Gastroesophageal sphincter (tissue), 3 donors: ENCODE results near the gene KLHDC9.

ENCODE experiments used
- EP300 ChIP-seq: sonication (generic); formaldehyde crosslinking; IDR thresholded peaks from one replicate; pipeline ENCODE4 v1.6.1; 2017; ENCODE audit warnings: antibody characterized with exemption, mild to moderate bottlenecking
- POLR2A ChIP-seq, 2 donors: fragments of 450-650 bp; IDR thresholded peaks; one replicate each; pipeline ENCODE4 v1.6.1; 2017; ENCODE audit warnings: antibody characterized with exemption in 2 of 2, mild to moderate bottlenecking in 2 of 2, moderate library complexity in 1 of 2
- POLR2AphosphoS5 ChIP-seq: sonication (generic); formaldehyde crosslinking; IDR thresholded peaks from one replicate; pipeline ENCODE4 v1.6.1; 2017; ENCODE audit warnings: antibody characterized with exemption
- TF ChIP-seq, protein P1 (sequence below), 4 experiments: fragments of 200-600 bp in 2 of 4; fragments of 450-650 bp in 2 of 4; sonication (generic) in 1 of 4; IDR thresholded peaks; one replicate each; pipeline ENCODE4 v1.5.1; 2017 to 2019; ENCODE audit warnings: antibody characterized with exemption in 4 of 4, mild to moderate bottlenecking in 2 of 4, moderate library complexity in 2 of 4

DNA sequence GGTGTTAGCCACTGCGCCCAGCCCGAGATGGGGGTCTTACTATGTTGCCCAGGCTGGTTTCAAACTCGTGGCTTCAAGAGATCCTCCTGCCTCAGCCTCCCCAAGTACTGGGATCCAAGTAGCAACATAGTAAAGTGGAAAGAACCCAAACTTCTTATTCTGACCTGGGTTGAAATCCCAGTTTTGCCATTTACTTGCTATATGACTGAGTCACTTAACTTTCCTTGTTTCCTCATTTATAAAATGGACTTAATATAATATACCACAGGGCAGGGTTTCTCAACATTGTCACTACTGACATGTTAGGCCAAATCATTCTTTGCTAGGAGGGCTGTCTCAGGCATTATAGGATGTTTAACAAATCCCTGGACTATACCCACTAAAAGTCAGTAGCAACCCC is 13.0 kb downstream of the KLHDC9 start:
- TF ChIP-seq, protein P1, sequence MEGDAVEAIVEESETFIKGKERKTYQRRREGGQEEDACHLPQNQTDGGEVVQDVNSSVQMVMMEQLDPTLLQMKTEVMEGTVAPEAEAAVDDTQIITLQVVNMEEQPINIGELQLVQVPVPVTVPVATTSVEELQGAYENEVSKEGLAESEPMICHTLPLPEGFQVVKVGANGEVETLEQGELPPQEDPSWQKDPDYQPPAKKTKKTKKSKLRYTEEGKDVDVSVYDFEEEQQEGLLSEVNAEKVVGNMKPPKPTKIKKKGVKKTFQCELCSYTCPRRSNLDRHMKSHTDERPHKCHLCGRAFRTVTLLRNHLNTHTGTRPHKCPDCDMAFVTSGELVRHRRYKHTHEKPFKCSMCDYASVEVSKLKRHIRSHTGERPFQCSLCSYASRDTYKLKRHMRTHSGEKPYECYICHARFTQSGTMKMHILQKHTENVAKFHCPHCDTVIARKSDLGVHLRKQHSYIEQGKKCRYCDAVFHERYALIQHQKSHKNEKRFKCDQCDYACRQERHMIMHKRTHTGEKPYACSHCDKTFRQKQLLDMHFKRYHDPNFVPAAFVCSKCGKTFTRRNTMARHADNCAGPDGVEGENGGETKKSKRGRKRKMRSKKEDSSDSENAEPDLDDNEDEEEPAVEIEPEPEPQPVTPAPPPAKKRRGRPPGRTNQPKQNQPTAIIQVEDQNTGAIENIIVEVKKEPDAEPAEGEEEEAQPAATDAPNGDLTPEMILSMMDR (IDR thresholded peaks at IDR 0.05): no peak
- TF ChIP-seq POLR2A (IDR thresholded peaks at IDR 0.05) (no peak), EP300 (no peak), POLR2AphosphoS5 (no peak)
